AG09309 (cell line): ENCODE measurements around the gene CINP.
"Not testable (repeated sequence)": the region's sequence is repeated elsewhere in the genome, so short reads cannot be mapped to it uniquely, and the experiment has no call there.

Experiments
- DNase-seq: peaks from one replicate; pipeline ENCODE4 v3.0.0-alpha.2; 2010; ENCODE audit warnings: low read depth
- H3K4me3 ChIP-seq: 2 replicates; pipeline ENCODE4 v1.5.1; 2011; ENCODE audit warnings: mild to moderate bottlenecking, low read depth, low read length, moderate library complexity; ENCODE audit not compliant: control insufficient read depth
- TF ChIP-seq, protein P1 (sequence below): IDR thresholded peaks from 2 replicates; pipeline ENCODE4 v1.5.1; 2011; ENCODE audit warnings: mild to moderate bottlenecking, low read depth, low read length, inconsistent platforms; ENCODE audit not compliant: insufficient read depth, control insufficient read depth; ENCODE audit errors: missing control alignments

Gene CINP

DNA sequence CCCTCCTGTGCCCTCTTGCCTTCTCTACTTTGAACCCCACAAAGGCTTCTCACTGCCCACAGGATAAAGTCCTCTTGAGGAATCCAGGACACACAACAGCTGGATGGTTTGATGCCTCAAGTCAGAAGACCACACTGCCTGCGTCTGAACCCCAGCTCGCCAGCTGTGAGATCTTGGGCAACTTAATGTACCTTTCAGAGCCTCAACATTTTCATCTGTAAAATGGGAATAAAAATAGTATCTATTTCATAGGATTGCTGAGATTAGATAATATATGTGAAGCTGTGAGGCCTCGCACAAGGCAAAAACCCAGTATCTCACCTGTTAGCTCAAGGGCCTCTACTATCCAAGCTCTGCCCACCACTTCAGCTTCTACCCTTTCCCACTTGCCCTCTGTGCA lies 2.3 kb downstream of the CINP start:
- H3K4me3 ChIP-seq, result no peak overlapping the region
- TF ChIP-seq, protein P1, sequence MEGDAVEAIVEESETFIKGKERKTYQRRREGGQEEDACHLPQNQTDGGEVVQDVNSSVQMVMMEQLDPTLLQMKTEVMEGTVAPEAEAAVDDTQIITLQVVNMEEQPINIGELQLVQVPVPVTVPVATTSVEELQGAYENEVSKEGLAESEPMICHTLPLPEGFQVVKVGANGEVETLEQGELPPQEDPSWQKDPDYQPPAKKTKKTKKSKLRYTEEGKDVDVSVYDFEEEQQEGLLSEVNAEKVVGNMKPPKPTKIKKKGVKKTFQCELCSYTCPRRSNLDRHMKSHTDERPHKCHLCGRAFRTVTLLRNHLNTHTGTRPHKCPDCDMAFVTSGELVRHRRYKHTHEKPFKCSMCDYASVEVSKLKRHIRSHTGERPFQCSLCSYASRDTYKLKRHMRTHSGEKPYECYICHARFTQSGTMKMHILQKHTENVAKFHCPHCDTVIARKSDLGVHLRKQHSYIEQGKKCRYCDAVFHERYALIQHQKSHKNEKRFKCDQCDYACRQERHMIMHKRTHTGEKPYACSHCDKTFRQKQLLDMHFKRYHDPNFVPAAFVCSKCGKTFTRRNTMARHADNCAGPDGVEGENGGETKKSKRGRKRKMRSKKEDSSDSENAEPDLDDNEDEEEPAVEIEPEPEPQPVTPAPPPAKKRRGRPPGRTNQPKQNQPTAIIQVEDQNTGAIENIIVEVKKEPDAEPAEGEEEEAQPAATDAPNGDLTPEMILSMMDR, result no peak
- DNase-seq, result no peak

DNA sequence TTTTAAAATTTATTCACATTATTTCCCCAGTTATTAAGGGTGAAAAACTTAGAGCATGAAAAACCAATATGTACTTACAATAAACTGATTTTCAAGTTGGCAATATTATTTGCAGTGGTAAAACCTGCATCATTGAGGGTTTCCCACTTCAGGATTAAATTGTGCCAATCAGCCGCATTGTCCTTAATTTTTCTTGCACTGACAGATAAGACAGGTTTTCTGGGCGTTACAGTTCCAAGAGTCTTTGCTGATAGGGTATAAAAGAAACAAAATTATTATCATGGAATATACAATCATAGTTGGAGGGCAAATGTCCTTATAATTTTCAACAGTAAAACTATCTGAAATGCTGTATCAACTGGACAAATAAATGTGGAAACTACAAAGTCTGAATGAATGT lies 3.3 kb downstream of the CINP start:
- no peak for DNase-seq
- no peak overlapping the region for H3K4me3 ChIP-seq
- TF ChIP-seq, protein P1, result no peak

DNA sequence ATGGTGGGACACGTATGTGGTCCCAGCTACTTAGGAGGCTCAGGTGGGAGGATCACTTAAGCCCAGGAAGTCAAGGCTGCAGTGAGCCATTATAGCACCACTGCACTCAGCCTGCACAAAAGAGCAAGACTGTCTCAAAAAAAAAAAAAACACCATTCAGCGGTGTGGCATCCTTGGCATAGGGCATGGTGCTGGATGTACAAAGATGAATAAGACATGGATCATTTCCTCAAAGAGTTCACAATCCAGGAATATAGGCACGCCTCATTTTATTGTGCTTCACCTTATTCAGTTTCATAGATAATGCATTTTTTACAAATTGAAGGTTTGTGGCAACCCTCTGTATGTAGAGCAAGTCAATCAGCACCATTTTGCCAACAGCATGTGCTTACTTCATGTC lies 6.4 kb downstream of the CINP start:
- TF ChIP-seq, protein P1, result no peak
- H3K4me3 ChIP-seq, result no peak overlapping the region
- DNase-seq, result no peak

DNA sequence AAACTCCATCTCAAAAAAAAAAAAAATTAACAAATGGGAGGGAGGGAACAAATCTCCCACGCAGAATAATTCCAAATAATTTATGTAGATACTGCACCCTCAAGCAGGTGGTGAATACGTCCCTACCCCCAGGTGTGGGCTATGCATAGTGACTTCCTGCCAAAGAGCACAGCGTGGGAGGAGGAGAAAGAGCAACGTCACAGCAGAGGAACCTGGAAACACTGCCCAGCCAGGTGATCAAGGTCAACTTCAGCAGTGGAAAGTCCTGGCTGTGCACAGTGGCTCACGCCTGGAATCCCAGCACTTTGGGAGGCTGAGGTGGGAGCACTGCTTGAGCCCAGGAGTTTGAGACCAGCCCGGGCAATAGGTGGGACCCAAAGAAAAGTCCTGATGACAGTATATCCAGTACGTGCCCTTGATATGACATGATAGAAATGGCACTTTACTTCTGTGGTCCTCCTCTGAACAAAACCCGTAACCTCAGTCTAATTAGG lies 9.5 kb downstream of the CINP start:
- DNase-seq, result no peak
- TF ChIP-seq, protein P1, result no peak
- no peak overlapping the region for H3K4me3 ChIP-seq

DNA sequence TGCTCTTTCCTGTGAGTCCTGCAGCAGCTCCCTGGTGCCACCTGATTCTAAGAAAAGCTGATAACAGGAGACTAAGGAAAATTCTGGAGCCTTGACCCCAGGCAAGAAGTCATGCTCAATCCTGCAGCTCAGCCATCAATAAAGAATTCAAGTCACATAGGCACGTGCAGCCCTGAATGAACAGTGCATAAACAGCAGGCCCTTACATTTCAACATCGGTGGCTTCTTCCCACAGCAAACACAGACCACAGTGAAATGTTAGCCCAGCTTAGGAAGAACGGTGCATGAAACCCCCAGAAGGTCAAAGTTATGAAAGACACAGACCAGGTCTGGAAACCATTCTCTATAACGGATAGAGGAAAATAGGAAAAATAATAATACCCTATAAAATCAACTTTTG lies 10.5 kb downstream of the CINP start:
- DNase-seq, result no peak
- TF ChIP-seq, protein P1, result no peak
- no peak overlapping the region for H3K4me3 ChIP-seq

DNA sequence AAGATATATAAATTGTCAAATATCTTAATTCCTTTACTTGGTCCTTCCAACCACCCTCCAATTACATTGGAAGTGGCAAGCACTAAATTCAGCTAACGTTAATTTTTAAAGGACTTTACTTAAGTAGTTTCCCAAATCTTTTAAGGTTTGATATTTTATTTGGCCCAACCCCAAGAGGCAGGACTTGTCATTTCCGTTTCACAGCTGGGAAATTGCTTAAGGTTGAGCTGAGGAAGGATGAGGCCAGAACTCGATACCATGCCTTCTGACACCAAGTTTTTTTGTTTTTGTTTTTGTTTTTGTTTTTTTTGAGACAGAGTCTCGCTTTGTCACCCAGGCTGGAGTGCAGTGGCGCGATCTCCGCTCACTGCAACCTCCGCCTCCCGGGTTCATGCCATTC lies 11.1 kb downstream of the CINP start:
- not testable (repeated sequence) for DNase-seq, H3K4me3 ChIP-seq

DNA sequence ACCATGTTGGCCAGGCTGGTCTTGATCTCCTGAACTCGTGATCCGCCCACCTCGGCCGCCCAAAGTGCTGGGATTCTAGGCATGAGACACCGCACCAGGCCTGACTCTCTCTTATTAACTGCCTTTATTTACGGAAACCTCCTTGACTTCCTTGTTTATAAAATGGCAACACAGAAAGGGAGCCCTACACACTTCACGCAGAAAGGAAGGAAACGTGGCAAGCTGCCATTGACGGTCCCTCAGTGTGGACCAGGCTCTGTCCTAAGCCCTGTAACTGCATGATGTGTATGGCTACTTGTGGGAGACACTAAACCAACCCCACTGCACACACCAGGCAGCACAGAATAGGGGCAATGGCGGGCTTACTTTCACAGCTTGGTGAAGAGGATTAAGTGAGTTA lies 11.7 kb downstream of the CINP start:
- DNase-seq, result no peak
- TF ChIP-seq, protein P1, result no peak

More for the DNA sequence above, 11.7 kb downstream of the CINP start:
- no peak overlapping the region for H3K4me3 ChIP-seq
